ENCODE results near the gene PAX5.

PAX5 gene

DNA sequence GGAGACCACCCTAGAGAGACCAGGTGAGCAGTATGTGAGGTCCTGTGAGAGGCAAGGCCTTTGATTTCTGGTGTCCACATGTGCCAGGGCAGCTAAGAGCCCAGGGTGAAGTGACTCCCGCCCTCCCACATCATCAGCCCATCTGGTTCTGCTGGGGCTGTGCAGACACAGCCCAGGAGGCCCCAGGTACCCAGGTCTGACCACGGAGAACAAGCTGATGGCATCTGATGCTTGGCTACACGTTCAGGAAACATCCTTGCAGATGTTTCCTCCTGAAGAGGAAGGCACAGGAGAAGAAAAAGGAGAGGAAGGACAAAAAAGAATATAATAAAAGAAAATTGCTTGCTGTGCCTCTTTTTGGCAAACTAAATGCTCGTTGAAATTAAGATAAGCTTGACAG, 225.8 kb downstream of the PAX5 start:
- Histone ChIP-seq H3K23ac (ENCODE audit: low read depth, low read length, poor library complexity) (no peak overlapping the region), H3K4me3 (ENCODE audit: low read length in 2 of 2) (no peak overlapping the region), H3K9me3 (replicated peaks in 1 of 2; ENCODE audit: control insufficient read depth in 2 of 2, insufficient read depth in 1 of 2, low read depth in 1 of 2, low read length in 2 of 2) (peaks cover 0 to 2% of the 10 kb centered on the region in 2 donors), H2BK5ac (ENCODE audit: low read length) (no peak overlapping the region), H3K18ac (ENCODE audit: low read length) (no peak overlapping the region), H2BK15ac (ENCODE audit: low read length) (no peak overlapping the region), H4K8ac (ENCODE audit: low read depth, low read length) (no peak overlapping the region), H3K27ac (replicated peaks; ENCODE audit: low read length) (no peak overlapping the region), H2BK120ac (ENCODE audit: low read depth, low read length) (no peak overlapping the region), H3K4me1 (ENCODE audit: control insufficient read depth in 2 of 2, insufficient read depth in 1 of 2, low read depth in 1 of 2, low read length in 2 of 2) (no peaks in the 10 kb centered on the region), H2AFZ (ENCODE audit: low read length) (no peak overlapping the region), H3K4ac (ENCODE audit: low read length) (no peak overlapping the region), H3K79me1 (ENCODE audit: low read depth, low read length) (no peaks in the 10 kb centered on the region), H2AK5ac (ENCODE audit: low read depth, low read length) (no peak overlapping the region), H3K4me2 (ENCODE audit: insufficient read depth, low read length, poor library complexity, severe bottlenecking) (no peak overlapping the region), H3K36me3 (replicated peaks in 1 of 2; ENCODE audit: control insufficient read depth in 2 of 2, insufficient read depth in 2 of 2, low read length in 2 of 2) (no peaks in the 10 kb centered on the region), H2BK12ac (ENCODE audit: low read length) (no peak overlapping the region), H3K14ac (ENCODE audit: low read length) (no peak overlapping the region), H4K91ac (ENCODE audit: low read depth, low read length, poor library complexity) (no peak overlapping the region), H3K27me3 (ENCODE audit: control insufficient read depth in 3 of 3, insufficient read depth in 3 of 3, low read depth in 1 of 3, low read length in 3 of 3) (peaks cover 0 to 6% (median 0%) of the 10 kb centered on the region in 3 experiments), H3K9ac (ENCODE audit: low read depth, low read length, poor library complexity) (no peak overlapping the region)
- no CpG with 5 or more reads among the region's 4 CpGs for WGBS, 2 donors (ENCODE audit: extremely low coverage in 2 of 2, insufficient read length in 2 of 2, insufficient replicate concordance in 1 of 2)
- no peak for DNase-seq (ENCODE audit: low spot score)

DNA sequence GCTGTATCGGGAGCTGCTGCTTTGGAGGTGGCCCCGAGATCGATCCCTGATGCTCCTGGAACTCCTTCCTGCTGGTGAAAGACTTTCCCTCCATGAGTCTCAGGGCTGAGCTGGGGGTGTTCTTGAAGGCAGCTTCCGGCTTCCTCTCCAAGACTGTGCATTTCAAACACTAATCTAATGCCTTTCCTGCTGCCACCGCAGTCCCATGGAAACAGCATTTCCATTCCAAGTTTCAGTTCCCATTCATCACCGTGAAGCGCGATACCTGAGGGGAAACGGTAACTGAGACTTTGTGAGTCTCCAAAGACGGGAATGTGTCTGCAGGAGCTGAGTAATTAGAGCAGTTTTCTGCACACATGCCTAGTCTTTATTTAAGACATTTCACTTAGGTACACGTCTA, 230.1 kb downstream of the PAX5 start:
- no peak overlapping the region for H3K27ac ChIP-seq (replicated peaks; ENCODE audit: low read length)
- no peak overlapping the region for H3K4me2 ChIP-seq (ENCODE audit: insufficient read depth, low read length, poor library complexity, severe bottlenecking)
- H2AFZ ChIP-seq (ENCODE audit: low read length), result peak overlapping the region; percentile 58
- no peak for DNase-seq (ENCODE audit: low spot score)
- no peak overlapping the region for H3K9ac ChIP-seq (ENCODE audit: low read depth, low read length, poor library complexity)
- peaks cover 4 to 6% of the 10 kb centered on the region in 2 donors for H3K4me1 ChIP-seq (ENCODE audit: control insufficient read depth in 2 of 2, insufficient read depth in 1 of 2, low read depth in 1 of 2, low read length in 2 of 2)
- H2AK5ac ChIP-seq (ENCODE audit: low read depth, low read length), result no peak overlapping the region
- H2BK5ac ChIP-seq (ENCODE audit: low read length), result no peak overlapping the region
- no peak overlapping the region for H3K14ac ChIP-seq (ENCODE audit: low read length)
- no peaks in the 10 kb centered on the region for H3K9me3 ChIP-seq (replicated peaks in 1 of 2; ENCODE audit: control insufficient read depth in 2 of 2, insufficient read depth in 1 of 2, low read depth in 1 of 2, low read length in 2 of 2)
- H3K18ac ChIP-seq (ENCODE audit: low read length), result no peak overlapping the region
- H2BK12ac ChIP-seq (ENCODE audit: low read length), result no peak overlapping the region
- H3K79me1 ChIP-seq (ENCODE audit: low read depth, low read length), result no peaks in the 10 kb centered on the region
- H3K36me3 ChIP-seq (replicated peaks in 1 of 2; ENCODE audit: control insufficient read depth in 2 of 2, insufficient read depth in 2 of 2, low read length in 2 of 2), result no peaks in the 10 kb centered on the region
- no peak overlapping the region for H3K23ac ChIP-seq (ENCODE audit: low read depth, low read length, poor library complexity)
- H3K4ac ChIP-seq (ENCODE audit: low read length), result no peak overlapping the region
- H3K4me3 ChIP-seq (ENCODE audit: low read length in 2 of 2), result no peak overlapping the region
- H3K27me3 ChIP-seq (ENCODE audit: control insufficient read depth in 3 of 3, insufficient read depth in 3 of 3, low read depth in 1 of 3, low read length in 3 of 3), result peaks cover 0 to 3% (median 0%) of the 10 kb centered on the region in 3 experiments
- no peak overlapping the region for H4K91ac ChIP-seq (ENCODE audit: low read depth, low read length, poor library complexity)
- no peak overlapping the region for H2BK15ac ChIP-seq (ENCODE audit: low read length)
- H4K8ac ChIP-seq (ENCODE audit: low read depth, low read length), result no peak overlapping the region
- WGBS, 2 donors (ENCODE audit: extremely low coverage in 2 of 2, insufficient read length in 2 of 2, insufficient replicate concordance in 1 of 2), result no CpG with 5 or more reads among the region's 11 CpGs
- no peak overlapping the region for H2BK120ac ChIP-seq (ENCODE audit: low read depth, low read length)

DNA sequence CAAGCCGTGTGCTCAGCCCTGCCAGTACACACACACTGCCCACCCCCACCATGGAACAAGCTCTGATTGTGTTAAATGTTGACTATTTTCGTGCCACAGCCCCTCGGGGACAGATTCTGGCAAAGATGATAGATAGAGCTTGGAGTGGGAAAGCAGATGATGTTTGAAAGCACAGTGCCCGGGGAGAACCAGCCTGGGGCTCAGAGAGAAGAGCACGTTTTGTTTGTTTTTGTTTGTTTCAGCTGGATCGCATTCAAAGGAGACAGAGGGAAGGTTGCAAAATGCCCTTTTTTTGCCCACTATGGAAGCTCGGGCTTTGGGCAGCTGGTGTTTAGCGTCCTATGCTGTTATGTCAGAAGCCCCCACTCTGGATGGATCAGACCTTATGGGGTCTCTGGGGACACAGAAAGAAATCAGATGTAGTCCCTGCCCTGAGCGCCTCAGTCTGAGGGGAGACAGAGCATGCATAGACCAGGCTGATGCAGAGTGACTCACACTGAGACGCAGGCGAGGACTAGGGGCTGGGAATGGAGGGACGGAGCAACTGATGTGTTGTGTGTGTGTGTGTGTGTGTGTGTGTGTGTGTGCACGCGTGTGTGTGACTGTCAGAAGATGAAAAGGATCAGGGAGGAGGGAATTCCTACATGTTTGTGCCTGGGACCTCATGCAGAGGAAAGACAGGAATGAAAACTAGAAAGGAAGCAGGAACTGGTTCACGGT, 231.7 kb downstream of the PAX5 start:
- peak overlapping the region; percentile 24 for H3K18ac ChIP-seq (ENCODE audit: low read length)
- H2BK12ac ChIP-seq (ENCODE audit: low read length), result no peak overlapping the region
- H2BK15ac ChIP-seq (ENCODE audit: low read length), result no peak overlapping the region
- no peak overlapping the region for H2BK5ac ChIP-seq (ENCODE audit: low read length)
- H3K9ac ChIP-seq (ENCODE audit: low read depth, low read length, poor library complexity), result no peak overlapping the region
- H2BK120ac ChIP-seq (ENCODE audit: low read depth, low read length), result no peak overlapping the region
- H3K23ac ChIP-seq (ENCODE audit: low read depth, low read length, poor library complexity), result no peak overlapping the region
- H3K4me1 ChIP-seq (ENCODE audit: control insufficient read depth in 2 of 2, insufficient read depth in 1 of 2, low read depth in 1 of 2, low read length in 2 of 2), result peaks cover 4 to 6% of the 10 kb centered on the region in 2 donors
- H2AK5ac ChIP-seq (ENCODE audit: low read depth, low read length), result no peak overlapping the region
- H3K9me3 ChIP-seq (replicated peaks in 1 of 2; ENCODE audit: control insufficient read depth in 2 of 2, insufficient read depth in 1 of 2, low read depth in 1 of 2, low read length in 2 of 2), result no peaks in the 10 kb centered on the region
- peak overlapping the region; percentile 67 for H2AFZ ChIP-seq (ENCODE audit: low read length)
- H4K91ac ChIP-seq (ENCODE audit: low read depth, low read length, poor library complexity), result no peak overlapping the region
- H3K4me2 ChIP-seq (ENCODE audit: insufficient read depth, low read length, poor library complexity, severe bottlenecking), result no peak overlapping the region
- no peak overlapping the region for H3K27ac ChIP-seq (replicated peaks; ENCODE audit: low read length)
- no peak overlapping the region for H3K4ac ChIP-seq (ENCODE audit: low read length)
- no peaks in the 10 kb centered on the region for H3K36me3 ChIP-seq (replicated peaks in 1 of 2; ENCODE audit: control insufficient read depth in 2 of 2, insufficient read depth in 2 of 2, low read length in 2 of 2)
- no peaks in the 10 kb centered on the region for H3K27me3 ChIP-seq (ENCODE audit: control insufficient read depth in 3 of 3, insufficient read depth in 3 of 3, low read depth in 1 of 3, low read length in 3 of 3)
- no peak for DNase-seq (ENCODE audit: low spot score)
- H3K14ac ChIP-seq (ENCODE audit: low read length), result no peak overlapping the region
- WGBS, 2 donors (ENCODE audit: extremely low coverage in 2 of 2, insufficient read length in 2 of 2, insufficient replicate concordance in 1 of 2), result no CpG with 5 or more reads among the region's 15 CpGs
- no peak overlapping the region for H4K8ac ChIP-seq (ENCODE audit: low read depth, low read length)
- H3K79me1 ChIP-seq (ENCODE audit: low read depth, low read length), result no peaks in the 10 kb centered on the region
- no peak overlapping the region for H3K4me3 ChIP-seq (ENCODE audit: low read length in 2 of 2)

DNA sequence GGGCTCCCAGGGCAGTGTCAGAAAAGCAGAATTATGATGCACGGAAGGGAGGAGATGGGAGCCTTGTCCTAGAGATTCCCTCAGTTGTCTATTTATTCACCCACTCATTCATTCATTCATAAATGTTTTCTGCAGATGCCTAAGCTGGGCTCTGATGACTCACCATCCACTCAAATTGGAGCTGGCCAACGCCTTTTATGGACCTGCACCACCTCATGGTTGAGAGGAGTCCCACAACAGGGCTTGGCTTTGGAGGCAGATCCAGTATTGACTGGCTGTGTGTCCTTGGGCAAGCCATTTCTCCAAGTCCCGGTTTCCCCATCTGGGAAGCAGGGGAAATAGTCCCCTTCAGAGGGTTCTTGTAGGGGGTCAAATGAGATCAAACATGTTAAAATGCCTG, 233.6 kb downstream of the PAX5 start:
- Histone ChIP-seq H3K23ac (ENCODE audit: low read depth, low read length, poor library complexity) (no peak overlapping the region), H3K79me1 (ENCODE audit: low read depth, low read length) (no peaks in the 10 kb centered on the region)
- no CpG with 5 or more reads among the region's 3 CpGs for WGBS, 2 donors (ENCODE audit: extremely low coverage in 2 of 2, insufficient read length in 2 of 2, insufficient replicate concordance in 1 of 2)

More for the DNA sequence above, 233.6 kb downstream of the PAX5 start:
- Histone ChIP-seq H3K4me3 (ENCODE audit: low read length in 2 of 2) (no peak overlapping the region), H2AK5ac (ENCODE audit: low read depth, low read length) (no peak overlapping the region), H2AFZ (ENCODE audit: low read length) (no peak overlapping the region), H4K8ac (ENCODE audit: low read depth, low read length) (no peak overlapping the region), H2BK5ac (ENCODE audit: low read length) (no peak overlapping the region), H3K14ac (ENCODE audit: low read length) (no peak overlapping the region), H3K4me1 (ENCODE audit: control insufficient read depth in 2 of 2, insufficient read depth in 1 of 2, low read depth in 1 of 2, low read length in 2 of 2) (peaks cover 4 to 6% of the 10 kb centered on the region in 2 donors), H4K91ac (ENCODE audit: low read depth, low read length, poor library complexity) (no peak overlapping the region), H3K9ac (ENCODE audit: low read depth, low read length, poor library complexity) (no peak overlapping the region), H2BK15ac (ENCODE audit: low read length) (no peak overlapping the region), H3K27me3 (ENCODE audit: control insufficient read depth in 3 of 3, insufficient read depth in 3 of 3, low read depth in 1 of 3, low read length in 3 of 3) (no peaks in the 10 kb centered on the region), H3K4ac (ENCODE audit: low read length) (no peak overlapping the region), H2BK120ac (ENCODE audit: low read depth, low read length) (no peak overlapping the region), H3K36me3 (replicated peaks in 1 of 2; ENCODE audit: control insufficient read depth in 2 of 2, insufficient read depth in 2 of 2, low read length in 2 of 2) (no peaks in the 10 kb centered on the region), H3K18ac (ENCODE audit: low read length) (no peak overlapping the region), H2BK12ac (ENCODE audit: low read length) (no peak overlapping the region), H3K9me3 (replicated peaks in 1 of 2; ENCODE audit: control insufficient read depth in 2 of 2, insufficient read depth in 1 of 2, low read depth in 1 of 2, low read length in 2 of 2) (no peaks in the 10 kb centered on the region), H3K4me2 (ENCODE audit: insufficient read depth, low read length, poor library complexity, severe bottlenecking) (no peak overlapping the region), H3K27ac (replicated peaks; ENCODE audit: low read length) (no peak overlapping the region)
- no peak for DNase-seq (ENCODE audit: low spot score)
